HG02884 (cell line): Measurements from ENCODE around the gene CRHBP.
"Not testable (repeated sequence)": the region's sequence is repeated elsewhere in the genome, so short reads cannot be mapped to it uniquely, and the experiment has no call there.

Experiments used
- ATAC-seq: cut with Tn5 transposase; IDR thresholded peaks from one replicate; pipeline ENCODE4 v1.9.1; 2021; ENCODE audit warnings: mild to moderate bottlenecking, moderate library complexity; ENCODE audit not compliant: unreplicated experiment

CRHBP gene, protein sequence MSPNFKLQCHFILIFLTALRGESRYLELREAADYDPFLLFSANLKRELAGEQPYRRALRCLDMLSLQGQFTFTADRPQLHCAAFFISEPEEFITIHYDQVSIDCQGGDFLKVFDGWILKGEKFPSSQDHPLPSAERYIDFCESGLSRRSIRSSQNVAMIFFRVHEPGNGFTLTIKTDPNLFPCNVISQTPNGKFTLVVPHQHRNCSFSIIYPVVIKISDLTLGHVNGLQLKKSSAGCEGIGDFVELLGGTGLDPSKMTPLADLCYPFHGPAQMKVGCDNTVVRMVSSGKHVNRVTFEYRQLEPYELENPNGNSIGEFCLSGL

DNA sequence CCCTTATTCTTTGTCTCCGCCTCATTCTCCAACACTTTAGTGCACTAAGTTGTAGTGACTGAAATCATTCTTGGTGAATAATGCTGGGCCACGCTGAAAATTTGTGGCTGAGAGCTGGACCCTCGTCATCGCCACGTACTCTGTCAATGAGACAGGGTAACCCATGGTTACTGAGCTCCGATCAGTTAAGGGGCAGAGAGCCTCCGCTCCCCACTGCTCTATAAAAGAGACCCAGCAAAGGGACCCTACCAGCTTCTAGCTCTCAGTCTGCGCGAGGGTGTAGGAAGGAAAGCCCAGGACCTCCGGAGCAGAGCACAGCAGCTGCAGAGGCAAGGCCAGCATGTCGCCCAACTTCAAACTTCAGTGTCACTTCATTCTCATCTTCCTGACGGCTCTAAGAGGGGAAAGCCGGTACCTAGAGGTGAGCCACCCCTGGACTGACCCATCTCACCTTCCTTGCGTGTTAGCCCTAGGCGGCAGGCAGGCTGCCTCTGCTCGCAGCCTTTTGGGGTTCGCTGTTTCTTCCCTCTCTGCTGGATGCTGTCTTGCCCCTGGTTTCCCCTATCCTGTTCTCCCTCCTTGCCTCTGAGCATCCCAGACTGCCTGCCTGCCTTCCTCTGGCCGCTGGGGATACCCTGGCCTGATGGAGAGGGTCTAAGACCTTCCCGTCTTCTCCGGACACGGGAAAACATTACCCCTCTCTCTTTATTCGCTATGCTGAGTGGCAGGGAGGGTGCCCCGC, at the start of gene CRHBP:
Gene CRHBP, plus strand, starts transcription at position 251 of the 742 bp plus-strand sequence. Its CDS starts 90 bp downstream, at position 341.
- ATAC-seq: no peak

DNA sequence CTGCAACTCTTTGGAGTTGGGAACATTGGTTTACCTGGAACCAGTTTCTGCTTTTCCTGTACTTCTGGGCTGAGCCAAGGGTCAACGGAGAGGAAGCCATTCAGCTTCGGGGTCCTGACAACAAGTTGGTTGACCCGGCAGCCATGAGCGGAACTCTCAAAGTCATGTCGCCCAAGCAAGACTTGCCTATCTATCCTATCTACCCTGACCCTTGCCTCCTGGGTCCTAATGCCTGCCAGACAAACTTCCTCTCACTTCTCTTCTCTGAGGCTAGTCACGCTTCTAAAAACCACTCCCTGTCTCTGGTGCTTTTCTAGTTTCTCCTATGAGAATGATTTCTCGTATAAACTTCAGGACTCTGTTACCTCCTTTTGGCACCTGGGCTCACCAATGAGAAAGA, 44.7 kb upstream of the CRHBP start:
- no peak for ATAC-seq

DNA sequence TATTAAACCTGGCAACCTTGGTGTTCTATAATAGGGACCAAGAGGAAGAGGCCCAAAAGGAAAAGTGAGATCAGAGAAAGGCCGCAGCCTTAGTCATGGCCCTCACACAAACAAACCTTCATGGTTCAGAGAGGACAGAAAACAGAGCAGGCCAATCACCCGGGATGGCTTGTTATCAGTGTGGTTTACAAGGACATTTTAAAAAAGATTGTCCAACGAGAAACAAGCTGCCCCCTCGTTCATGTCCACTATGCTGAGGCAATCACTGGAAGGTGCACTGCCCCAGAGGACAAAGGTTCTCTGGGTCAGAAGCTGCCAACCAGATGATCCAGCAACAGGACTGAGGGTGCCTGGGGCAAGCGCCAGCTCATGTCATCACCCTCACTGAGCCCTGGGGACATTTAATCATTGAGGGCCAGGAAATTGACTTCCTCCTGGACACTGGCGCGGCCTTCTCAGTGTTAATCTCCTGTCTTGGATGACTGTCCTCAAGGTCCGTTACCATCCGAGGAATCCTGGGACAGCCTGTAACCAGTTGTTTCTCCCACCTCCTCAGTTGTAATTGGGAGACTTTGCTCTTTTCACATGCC, 42.4 kb upstream of the CRHBP start:
- ATAC-seq: not testable (repeated sequence)

DNA sequence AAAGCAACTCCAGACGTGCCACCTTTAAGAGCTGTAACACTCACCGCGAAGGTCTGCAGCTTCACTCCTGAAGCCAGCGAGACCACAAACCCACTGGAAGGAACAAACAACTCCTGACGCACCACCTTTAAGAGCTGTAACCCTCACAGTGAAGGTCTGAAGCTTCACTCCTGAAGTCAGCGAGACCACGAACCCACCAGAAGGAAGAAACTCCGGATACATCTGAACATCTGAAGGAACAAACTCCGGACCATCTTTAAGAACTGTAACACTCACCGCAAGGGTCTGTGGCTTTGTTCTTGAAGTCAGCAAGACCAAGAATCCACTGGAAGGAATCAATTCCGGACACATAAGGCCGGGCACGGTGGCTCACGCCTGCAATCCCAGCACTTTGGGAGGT, 38.2 kb upstream of the CRHBP start:
- not testable (repeated sequence) for ATAC-seq

DNA sequence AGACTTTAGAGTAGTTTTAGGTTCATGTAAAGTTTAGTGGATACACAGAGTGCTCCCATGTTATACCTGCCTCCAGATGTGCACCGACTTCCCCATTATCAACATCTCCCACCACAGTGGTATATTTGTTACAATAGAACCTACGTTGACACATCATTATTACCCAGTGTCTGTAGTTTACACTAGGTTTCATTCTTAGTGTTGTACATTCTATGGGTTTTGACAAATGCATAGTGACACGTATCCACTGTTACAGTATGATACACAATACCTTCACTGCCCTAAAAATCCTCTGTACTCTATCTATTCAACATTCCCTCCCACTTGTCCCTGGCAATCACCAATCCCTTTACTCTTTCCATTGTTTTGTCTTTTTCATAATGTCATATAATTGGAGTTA, 34.3 kb upstream of the CRHBP start:
- ATAC-seq: no peak

DNA sequence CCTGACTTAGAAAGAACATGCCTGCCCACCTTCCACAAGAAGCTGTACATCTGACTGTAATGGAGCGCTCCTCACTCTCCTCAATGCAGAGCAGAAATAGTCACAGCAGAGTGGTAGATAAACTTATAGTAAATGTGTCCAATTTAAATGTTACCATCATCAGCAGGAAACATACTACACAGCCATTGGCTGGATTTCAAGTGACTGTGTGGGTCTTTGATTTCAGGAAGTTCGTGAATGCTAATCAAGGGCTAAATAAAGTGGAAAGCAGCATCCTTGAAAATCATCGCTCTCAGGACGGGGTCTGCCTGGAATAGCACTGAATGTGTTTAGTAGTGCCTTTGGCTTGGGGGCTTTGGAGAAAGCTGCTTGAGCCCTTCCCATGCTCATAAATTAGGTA, 32.4 kb upstream of the CRHBP start:
- no peak for ATAC-seq

DNA sequence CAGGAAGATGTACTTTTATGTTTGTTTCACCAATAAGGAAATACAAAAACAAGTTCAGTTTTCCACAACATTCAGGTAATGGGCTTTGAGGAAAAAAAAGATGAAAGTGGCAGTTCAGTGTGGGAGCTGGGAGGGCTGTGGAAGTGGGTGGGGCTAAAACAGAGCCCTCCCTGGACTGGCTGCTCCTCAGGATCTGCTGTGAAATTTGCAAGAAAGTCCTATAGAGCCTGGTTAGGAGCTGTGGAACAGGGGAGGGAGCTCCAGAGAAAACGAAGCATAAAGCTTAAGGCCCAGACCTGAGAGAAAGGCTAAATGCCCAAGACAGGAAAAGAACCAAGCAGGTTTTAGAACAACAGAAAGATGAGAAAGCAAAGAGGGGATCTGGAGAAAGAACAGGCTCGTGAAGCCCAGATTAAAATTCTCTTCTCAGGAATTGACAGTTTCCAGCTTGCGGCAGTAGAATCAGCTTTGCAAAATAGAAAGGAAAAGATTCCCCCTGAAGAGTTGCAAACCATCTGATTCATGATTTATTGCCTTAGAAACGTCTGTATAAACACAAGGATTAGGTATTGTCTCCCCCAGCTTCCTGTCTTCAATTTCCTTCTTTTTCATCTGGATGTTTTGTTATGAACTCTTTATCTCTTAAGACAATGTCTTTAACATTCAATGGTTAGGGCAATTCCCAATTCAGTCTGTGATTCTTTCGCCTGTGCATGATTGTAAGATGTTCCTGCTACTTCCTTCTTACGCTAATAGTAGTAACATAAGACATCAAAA, 26.3 kb upstream of the CRHBP start:
- ATAC-seq: no peak

DNA sequence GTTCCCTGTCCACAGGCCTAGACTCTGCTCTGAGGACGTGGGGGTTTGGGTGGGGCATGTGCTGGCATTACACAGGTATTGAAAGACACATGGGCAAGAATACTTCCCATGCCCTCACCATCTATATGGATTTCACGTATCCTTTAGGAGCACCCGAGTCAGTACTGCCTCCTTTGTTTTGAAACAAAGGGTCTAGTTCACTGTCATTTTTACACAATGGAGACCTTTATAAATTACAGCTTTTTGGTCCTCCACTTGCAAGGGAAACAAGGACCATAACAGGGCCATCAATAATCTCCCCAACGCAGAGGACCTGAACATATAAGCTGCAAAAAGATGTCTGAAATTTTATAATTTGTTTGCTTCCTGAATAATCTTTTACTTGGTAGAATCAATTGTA, 24.9 kb upstream of the CRHBP start:
- no peak for ATAC-seq

DNA sequence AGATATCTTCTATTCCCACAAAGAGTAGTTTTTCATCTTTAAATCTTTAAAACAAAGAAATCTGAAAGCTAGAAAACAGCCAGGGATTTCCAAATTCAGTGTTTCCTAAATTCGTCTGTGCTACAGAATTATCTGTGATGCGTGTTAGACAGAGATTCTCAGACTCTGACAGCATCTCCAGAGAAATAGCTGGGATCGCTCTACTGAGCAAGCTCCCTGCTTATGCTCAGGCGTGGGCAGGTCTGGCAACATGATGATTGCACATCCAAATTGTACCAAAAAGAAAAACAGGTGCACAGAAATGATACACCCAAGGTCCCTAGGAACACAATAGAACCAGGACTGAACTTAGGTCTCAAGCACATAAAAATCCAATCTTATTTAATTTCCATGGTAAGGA, 22.8 kb upstream of the CRHBP start:
- ATAC-seq: no peak

DNA sequence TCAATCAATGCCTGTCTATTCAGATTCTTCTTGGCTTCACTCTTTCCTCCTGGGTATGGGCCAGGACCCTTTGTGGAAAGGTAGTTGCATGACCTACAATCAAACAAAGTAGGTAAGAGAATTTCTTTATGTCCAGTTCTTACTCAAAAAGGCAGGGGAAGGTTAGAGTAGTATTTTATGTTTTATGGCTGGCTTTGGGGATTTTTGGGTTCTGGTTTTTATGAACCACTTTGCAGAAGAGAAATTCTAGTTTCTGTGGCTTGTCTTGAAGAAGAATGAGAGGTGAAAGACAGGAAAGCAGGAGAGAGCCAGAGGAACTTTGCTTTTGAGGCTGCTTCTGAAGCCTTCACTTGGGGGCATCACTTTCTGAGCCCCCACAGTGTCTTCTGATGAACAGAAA, 14.7 kb upstream of the CRHBP start:
- ATAC-seq: no peak

DNA sequence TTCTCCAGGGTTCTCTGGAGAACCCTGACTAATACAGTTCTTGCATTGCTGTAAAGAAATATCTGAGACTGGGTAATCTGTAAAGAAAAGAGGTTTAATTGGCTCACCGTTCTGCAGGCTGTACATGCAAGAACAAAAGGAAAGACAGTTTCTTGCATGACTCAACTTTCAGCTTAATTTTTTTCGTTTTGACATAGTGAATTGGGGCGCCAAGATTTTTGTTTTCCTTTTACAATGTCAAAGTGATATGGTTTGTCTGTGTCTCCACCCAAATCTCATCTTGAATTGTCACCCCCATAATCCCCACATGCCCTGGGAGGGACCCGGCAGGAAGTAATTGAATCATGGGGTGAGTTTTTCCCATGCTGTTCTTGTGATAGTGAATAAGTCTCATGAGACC, 11.8 kb upstream of the CRHBP start:
- no peak for ATAC-seq

DNA sequence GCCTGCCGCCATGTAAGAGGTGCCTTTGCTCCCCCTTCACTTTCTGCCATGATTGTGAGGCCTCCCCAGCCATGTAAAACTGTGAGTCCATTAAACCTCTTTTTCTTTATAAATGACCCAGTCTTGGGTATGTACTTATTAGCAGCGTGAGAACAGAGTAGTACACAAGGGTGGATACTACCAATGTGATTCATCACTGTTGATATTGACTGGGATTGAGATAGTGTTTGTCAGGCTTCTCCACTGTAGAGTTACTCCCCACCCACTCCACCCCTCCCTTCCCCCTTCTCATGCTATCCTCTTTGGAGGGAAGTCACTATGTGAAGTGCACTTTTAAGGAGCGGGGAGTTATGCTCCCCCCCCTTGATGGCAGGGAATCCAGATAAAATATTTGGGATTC, 11.4 kb upstream of the CRHBP start:
- no peak for ATAC-seq

DNA sequence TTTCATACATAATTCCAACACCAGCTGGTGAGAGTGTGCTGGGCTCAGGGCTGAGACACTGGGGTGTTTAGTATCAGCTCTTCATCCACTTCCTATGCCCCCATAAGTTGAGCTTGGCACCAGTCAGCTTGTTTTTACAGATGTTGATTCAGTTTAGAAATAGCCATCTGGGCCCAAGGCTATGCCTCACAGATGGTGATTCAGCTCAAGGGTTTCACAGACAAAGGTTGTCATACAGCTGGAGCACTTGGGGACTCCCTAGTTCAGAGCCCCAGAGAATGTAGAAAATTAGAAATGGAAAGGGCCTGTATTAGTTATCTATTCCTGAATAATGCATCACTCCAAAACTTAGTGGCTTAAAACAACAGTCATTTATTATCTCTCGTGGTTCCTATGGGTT, 10.3 kb upstream of the CRHBP start:
- no peak for ATAC-seq

DNA sequence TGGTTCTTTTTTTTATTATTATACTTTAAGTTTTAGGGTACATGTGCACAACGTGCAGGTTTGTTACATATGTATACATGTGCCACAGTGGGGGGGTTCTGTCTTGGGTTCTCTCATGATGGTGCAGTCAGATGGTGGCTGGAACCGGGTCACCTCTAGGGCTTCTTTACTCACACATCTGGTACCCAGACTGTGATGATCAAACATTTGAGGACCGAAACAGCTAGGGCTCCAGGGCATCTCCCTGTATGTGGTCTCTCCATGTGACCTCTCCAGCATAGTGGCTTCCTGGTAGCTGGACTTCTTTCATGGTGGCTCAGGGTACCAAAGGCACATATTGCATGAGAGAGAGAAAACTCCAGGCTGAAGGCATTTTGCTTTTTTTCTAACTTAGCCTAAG, 9.8 kb upstream of the CRHBP start:
- no peak for ATAC-seq

DNA sequence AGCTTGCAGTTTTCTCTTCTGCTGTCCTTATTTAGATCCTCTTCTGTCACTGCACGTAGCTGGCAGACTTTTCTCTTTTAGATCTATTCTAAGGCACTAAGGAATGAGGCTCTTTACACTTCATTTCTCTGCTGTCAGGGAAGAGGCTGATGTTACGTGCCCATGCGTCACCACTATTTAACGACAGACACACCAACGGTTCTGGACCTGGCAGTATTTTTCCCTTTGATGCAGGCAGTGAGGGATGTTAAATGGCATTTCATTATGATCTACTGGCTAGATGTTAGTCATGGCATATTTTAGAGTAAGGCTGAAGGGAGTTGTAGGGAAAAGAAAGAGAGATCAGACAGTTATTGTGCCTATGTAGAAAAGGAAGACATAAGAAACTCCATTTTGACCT, 8.2 kb upstream of the CRHBP start:
- no peak for ATAC-seq

DNA sequence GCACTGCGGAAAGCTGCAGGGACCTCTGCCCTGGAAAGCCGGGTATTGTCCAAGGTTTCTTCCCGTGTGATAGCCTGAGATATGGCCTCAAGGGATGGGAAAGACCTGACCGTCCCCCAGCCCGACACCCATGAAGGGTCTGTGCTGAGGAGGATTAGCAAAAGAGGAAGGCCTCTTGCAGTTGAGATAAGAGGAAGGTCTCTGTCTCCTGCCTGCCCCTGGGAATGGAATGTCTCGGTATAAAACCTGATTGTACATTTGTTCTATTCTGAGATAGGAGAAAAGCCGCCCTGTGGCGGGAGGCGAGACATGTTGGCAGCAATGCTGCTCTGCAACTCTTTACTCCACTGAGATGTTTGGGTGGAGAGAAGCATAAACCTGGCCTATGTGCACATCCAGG, 7.6 kb upstream of the CRHBP start:
- ATAC-seq: not testable (repeated sequence)

DNA sequence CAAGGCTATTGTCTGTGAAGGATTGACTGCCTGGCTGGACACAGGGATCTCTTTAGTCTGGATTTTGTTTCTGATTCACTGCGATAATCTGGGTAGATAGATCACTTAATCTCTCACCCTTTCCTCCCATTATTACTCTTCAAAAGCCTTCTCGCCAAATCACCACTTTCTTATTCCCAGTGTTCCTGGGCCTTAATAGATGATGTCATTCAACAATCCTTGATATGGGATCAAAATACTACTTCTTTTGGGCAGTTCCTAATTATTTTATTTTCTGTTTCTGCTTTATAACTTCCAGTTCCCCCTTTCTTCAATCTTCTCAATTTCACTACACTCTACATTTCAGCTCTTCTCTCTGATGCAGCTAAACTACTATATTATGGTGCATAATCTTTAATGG, 6.8 kb upstream of the CRHBP start:
- no peak for ATAC-seq

DNA sequence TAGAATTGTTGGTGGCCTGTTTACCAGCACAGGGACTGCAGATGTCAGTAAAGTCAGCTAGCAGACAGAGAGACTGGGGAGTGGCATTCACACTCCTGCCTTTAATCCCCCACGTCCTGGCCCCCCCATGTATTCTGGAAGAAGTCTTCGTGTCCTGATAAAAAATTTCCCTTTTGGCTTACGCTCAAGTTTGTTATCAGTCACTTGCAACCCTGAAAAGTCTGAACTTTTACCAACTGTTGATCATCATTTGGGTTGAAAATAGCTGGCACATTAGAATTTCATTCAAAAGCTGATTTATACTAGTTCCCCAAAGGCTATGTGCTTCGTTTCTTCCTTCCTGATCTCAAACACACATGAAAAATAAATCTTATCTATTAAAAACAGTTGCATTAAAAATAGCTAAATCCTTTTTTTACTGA, 5.8 kb upstream of the CRHBP start:
- no peak for ATAC-seq

DNA sequence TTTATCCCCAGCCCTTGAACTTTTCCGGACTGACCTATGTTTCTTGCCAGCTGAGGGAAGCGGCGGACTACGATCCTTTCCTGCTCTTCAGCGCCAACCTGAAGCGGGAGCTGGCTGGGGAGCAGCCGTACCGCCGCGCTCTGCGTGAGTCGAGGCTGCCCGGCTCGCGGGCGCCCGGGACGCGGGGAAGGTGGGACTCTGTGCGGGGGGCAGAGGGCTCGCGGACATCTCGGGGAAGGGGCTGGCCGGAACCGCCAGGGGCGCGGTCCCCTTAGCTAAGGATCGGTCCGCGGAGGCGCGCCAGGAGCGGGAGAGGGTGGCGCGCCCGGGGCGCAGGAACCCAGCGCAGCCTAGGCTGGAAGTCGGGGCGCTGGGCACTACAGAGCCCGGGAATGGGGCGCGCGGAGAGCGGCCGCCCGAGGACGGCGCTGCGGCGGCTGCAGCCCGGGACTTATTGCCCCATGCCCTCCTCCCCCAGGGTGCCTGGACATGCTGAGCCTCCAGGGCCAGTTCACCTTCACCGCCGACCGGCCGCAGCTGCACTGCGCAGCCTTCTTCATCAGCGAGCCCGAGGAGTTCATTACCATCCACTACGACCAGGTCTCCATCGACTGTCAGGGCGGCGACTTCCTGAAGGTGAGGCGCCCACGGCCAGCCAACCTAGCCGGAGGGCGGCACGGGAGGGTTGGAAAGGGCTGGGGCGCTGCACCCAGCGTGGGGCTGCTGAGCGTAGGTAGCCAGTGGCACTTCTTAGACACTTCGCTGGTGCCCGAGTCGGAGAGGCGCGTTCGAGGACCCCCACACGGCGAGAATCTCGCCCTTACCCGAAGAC, 922 bp downstream of the CRHBP start:
- no peak for ATAC-seq

DNA sequence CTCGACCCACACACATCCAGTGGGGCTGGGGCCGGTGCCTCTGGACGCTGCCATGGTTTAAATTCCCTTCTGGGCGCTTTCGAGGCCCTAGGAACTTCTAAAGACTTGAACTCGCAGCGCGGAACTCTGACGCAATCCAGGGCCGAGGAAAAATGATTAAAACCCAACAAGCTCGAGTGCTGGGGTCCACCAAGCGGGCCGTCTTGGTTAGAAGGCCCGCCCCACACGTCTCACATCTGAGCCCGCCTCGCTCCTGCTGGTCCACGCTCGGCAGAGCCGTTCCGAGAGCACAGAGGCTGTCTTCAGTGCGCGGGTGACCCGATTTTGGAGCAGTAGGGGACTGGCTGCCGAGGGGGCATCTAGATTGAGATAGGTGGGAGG, 1.5 kb downstream of the CRHBP start:
- no peak for ATAC-seq

DNA sequence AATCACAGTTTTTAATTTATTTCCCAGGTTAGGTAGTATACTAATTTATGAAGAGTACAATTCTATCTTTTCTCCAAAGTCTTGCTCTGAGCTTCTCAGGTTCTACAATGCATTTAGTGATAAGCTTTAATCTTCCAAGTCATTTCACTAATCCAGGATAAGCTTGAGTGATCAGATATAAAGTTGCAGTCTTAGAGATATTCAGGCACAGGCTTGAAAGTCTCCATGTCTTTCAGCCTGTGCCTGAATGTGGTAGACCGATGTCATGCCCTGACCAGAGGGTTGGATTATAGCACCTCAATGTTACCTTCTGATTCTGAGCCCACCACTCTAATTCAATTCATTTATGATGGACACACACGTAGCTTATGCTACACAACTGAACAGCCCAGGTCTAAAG, 3.2 kb downstream of the CRHBP start:
- no peak for ATAC-seq
